Tibial artery (tissue), 4 donors: ENCODE data around the gene EHBP1L1.
"Not testable (repeated sequence)": the region's sequence is repeated elsewhere in the genome, so short reads cannot be mapped to it uniquely, and the experiment has no call there.

Source experiments
- DNase-seq, 2 donors: peaks; one replicate each; pipeline ENCODE4 v3.0.0-alpha.2; 2019
- H3K27ac ChIP-seq, 2 donors: fragments of 200-600 bp; sonication (generic) in 1 of 2; 1 replicate in 1 of 2; 2 replicates in 1 of 2; pipeline ENCODE4 v1.5.1; 2018 to 2019; ENCODE audit warnings: mild to moderate bottlenecking in 1 of 2
- H3K27me3 ChIP-seq, 2 donors: fragments of 200-600 bp; sonication (generic) in 1 of 2; one replicate each; pipeline versions ENCODE4 v1.5.1 to v1.6.0; 2016 to 2019
- H3K36me3 ChIP-seq, 3 donors: fragments of 200-600 bp; sonication (generic) in 2 of 3; one replicate each; pipeline ENCODE4 v1.5.1; 2016 to 2019; ENCODE audit warnings: mild to moderate bottlenecking in 2 of 3
- H3K4me1 ChIP-seq, 4 donors: fragments of 200-600 bp; sonication (generic) in 2 of 4; 1 replicate in 3 of 4; 2 replicates in 1 of 4; pipeline ENCODE4 v1.5.1; 2016 to 2019
- H3K4me3 ChIP-seq, 2 donors: fragments of 200-600 bp; sonication (generic) in 1 of 2; 1 replicate in 1 of 2; 2 replicates in 1 of 2; pipeline ENCODE4 v1.5.1; 2018 to 2019; ENCODE audit warnings: mild to moderate bottlenecking in 2 of 2
- H3K9me3 ChIP-seq, 3 donors: fragments of 200-600 bp; sonication (generic) in 1 of 3; one replicate each; pipeline ENCODE4 v1.5.1; 2016 to 2019
- CTCF ChIP-seq, 2 experiments: fragments of 200-600 bp in 1 of 2; fragments of 450-650 bp in 1 of 2; IDR thresholded peaks; one replicate each; pipeline ENCODE4 v1.5.1; 2017 to 2019; ENCODE audit warnings: antibody characterized with exemption in 2 of 2, mild to moderate bottlenecking in 1 of 2, moderate library complexity in 1 of 2
- intact Hi-C: fragments of 100-400 bp; cut with DNase I; formaldehyde crosslinking; loops from one replicate; pipeline ENCODE4 v1.15.0; 2023; ENCODE audit warnings: low total_unique reads

The EHBP1L1 gene

GRCh38 chr11:65562020-65562419 lies 13.8 kb upstream of the EHBP1L1 start:
- no peak for TF ChIP-seq CTCF (IDR thresholded peaks at IDR 0.05)
- Histone ChIP-seq H3K4me3 (no peak overlapping the region), H3K27ac (peak overlapping the region in 1 of 2 donors; percentile 96), H3K36me3 (no peaks in the 10 kb centered on the region), H3K9me3 (no peaks in the 10 kb centered on the region), H3K27me3 (no peaks in the 10 kb centered on the region), H3K4me1 (peaks cover 9 to 45% (median 36%) of the 10 kb centered on the region in 4 donors)
- no peak for DNase-seq
- intact Hi-C loops = no loop called here

GRCh38 chr11:65562788-65563187 lies 13.1 kb upstream of the EHBP1L1 start:
- intact Hi-C loops = no loop called here
- H3K27me3 ChIP-seq = no peaks in the 10 kb centered on the region

GRCh38 chr11:65563601-65564000 lies 12.3 kb upstream of the EHBP1L1 start:
- no peaks in the 10 kb centered on the region for H3K27me3 ChIP-seq
- H3K27ac ChIP-seq = no peak overlapping the region
- no peak for TF ChIP-seq CTCF (IDR thresholded peaks at IDR 0.05)
- intact Hi-C loops = no loop called here
- no peak for DNase-seq
- H3K36me3 ChIP-seq = peaks cover 0 to 9% (median 0%) of the 10 kb centered on the region in 3 donors
- H3K9me3 ChIP-seq = no peaks in the 10 kb centered on the region
- peaks cover 9 to 52% (median 42%) of the 10 kb centered on the region in 4 donors for H3K4me1 ChIP-seq
- H3K4me3 ChIP-seq = no peak overlapping the region

More at GRCh38 chr11:65562788-65563187, 13.1 kb upstream of the EHBP1L1 start:
- TF ChIP-seq CTCF (IDR thresholded peaks at IDR 0.05) = no peak
- no peak for DNase-seq
- Histone ChIP-seq H3K36me3 (peaks cover 0 to 2% (median 0%) of the 10 kb centered on the region in 3 donors), H3K9me3 (no peaks in the 10 kb centered on the region), H3K27ac (peak overlapping the region in 1 of 2 donors; percentile 96), H3K4me1 (peaks cover 9 to 46% (median 36%) of the 10 kb centered on the region in 4 donors), H3K4me3 (no peak overlapping the region)

- peak overlapping the region; percentile 5 to 36 for H3K27ac ChIP-seq
- intact Hi-C loops = not testable (repeated sequence)
Measured at GRCh38 chr11:65564879-65565559, 10.8 kb upstream of the EHBP1L1 start.

GRCh38 chr11:65565624-65566453 lies 10.0 kb upstream of the EHBP1L1 start:
- no peaks in the 10 kb centered on the region for H3K27me3 ChIP-seq
- intact Hi-C loops = no loop called here
- no peaks in the 10 kb centered on the region for H3K9me3 ChIP-seq
- H3K27ac ChIP-seq = peak overlapping the region; percentile 5 to 36
- peaks cover 3 to 43% (median 29%) of the 10 kb centered on the region in 4 donors for H3K4me1 ChIP-seq
- H3K36me3 ChIP-seq = peaks cover 0 to 9% (median 0%) of the 10 kb centered on the region in 3 donors
- no peak overlapping the region for H3K4me3 ChIP-seq
- no peak for TF ChIP-seq CTCF (IDR thresholded peaks at IDR 0.05)
- no peak for DNase-seq

More at GRCh38 chr11:65564879-65565559, 10.8 kb upstream of the EHBP1L1 start:
- peaks cover 9 to 48% (median 35%) of the 10 kb centered on the region in 4 donors for H3K4me1 ChIP-seq
- not testable (repeated sequence) for H3K9me3 ChIP-seq, H3K36me3 ChIP-seq, DNase-seq, H3K27me3 ChIP-seq, H3K4me3 ChIP-seq
